OCI-LY7 (cell line): ENCODE data around the gene IQCK.

Source experiments
- EZH2phosphoT487 ChIP-seq: fragments of 200-600 bp; sonication (generic); IDR thresholded peaks from 2 replicates; pipeline ENCODE4 v1.6.1; 2018; ENCODE audit warnings: low read depth, borderline replicate concordance, mild to moderate bottlenecking, mixed run types, antibody characterized with exemption, low read length, moderate library complexity, mixed read lengths
- TF ChIP-seq, protein P1 (sequence below): fragments of 200-600 bp; sonication (generic); conservative IDR thresholded peaks from 2 replicates; pipeline ENCODE4 v1.5.1; 2014; ENCODE audit warnings: mild to moderate bottlenecking, antibody characterized with exemption, low read length, moderate library complexity, mixed read lengths

DNA sequence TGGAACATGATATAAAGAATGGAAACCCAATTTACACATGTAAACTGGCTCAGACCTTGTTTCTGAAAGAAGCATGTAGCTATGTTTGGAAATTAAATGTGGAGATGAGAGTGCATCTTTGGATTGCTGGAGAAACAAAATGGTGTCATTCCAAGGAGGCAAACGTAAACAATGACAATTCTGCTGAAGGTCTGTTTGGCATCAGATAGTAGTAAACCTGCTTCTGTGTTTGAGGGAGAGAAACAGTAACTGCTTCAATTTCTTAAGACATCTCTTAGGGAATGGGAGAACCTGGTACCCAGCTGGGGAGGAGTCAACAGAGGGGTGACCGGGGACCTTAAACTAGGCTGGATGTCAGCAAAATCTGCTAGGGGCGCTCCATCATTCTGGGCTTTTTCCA lies 143.1 kb downstream of the IQCK start:
- TF ChIP-seq, protein P1, sequence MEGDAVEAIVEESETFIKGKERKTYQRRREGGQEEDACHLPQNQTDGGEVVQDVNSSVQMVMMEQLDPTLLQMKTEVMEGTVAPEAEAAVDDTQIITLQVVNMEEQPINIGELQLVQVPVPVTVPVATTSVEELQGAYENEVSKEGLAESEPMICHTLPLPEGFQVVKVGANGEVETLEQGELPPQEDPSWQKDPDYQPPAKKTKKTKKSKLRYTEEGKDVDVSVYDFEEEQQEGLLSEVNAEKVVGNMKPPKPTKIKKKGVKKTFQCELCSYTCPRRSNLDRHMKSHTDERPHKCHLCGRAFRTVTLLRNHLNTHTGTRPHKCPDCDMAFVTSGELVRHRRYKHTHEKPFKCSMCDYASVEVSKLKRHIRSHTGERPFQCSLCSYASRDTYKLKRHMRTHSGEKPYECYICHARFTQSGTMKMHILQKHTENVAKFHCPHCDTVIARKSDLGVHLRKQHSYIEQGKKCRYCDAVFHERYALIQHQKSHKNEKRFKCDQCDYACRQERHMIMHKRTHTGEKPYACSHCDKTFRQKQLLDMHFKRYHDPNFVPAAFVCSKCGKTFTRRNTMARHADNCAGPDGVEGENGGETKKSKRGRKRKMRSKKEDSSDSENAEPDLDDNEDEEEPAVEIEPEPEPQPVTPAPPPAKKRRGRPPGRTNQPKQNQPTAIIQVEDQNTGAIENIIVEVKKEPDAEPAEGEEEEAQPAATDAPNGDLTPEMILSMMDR: no peak
- TF ChIP-seq EZH2phosphoT487: no peak
